Stimulated activated CD8-positive, alpha-beta memory T cell treated with anti-CD3 and anti-CD28 coated beads, Interleukin-4, amount 100 ng/mL, for 4 hours (primary cell): ENCODE data around the gene ADAMTS12.

ENCODE experiments used
- DNase-seq, 2 donors: peaks; one replicate each; pipeline ENCODE4 v3.0.0-alpha.2; 2020; ENCODE audit warnings: low read depth in 2 of 2, low spot score in 1 of 2

Gene ADAMTS12

GRCh38 chr5:33487236-33487635 lies 404.6 kb downstream of the ADAMTS12 start:
- no peak for DNase-seq

GRCh38 chr5:33482335-33482734 lies 409.5 kb downstream of the ADAMTS12 start:
- no peak for DNase-seq

- DNase-seq, result no peak
Observed at GRCh38 chr5:33480876-33481275, 410.9 kb downstream of the ADAMTS12 start.

- DNase-seq, result no peak
Observed at GRCh38 chr5:33479311-33479710, 412.5 kb downstream of the ADAMTS12 start.

- no peak for DNase-seq
Observed at GRCh38 chr5:33477816-33478215, 414.0 kb downstream of the ADAMTS12 start.

- DNase-seq, result no peak
Observed at GRCh38 chr5:33476992-33477391, 414.8 kb downstream of the ADAMTS12 start.

GRCh38 chr5:33475706-33476105 lies 416.1 kb downstream of the ADAMTS12 start:
- no peak for DNase-seq

- DNase-seq, result no peak
Observed at GRCh38 chr5:33474931-33475499, 416.8 kb downstream of the ADAMTS12 start.

GRCh38 chr5:33474004-33474403 lies 417.8 kb downstream of the ADAMTS12 start:
- DNase-seq, result no peak
